CD1c-positive myeloid dendritic cell (primary cell): Measurements from ENCODE around the gene SRGAP3.

Source experiments
- DNase-seq: peaks from one replicate; pipeline ENCODE4 v3.0.0-alpha.2; 2016; ENCODE audit errors: extremely low spot score

SRGAP3 gene

DNA sequence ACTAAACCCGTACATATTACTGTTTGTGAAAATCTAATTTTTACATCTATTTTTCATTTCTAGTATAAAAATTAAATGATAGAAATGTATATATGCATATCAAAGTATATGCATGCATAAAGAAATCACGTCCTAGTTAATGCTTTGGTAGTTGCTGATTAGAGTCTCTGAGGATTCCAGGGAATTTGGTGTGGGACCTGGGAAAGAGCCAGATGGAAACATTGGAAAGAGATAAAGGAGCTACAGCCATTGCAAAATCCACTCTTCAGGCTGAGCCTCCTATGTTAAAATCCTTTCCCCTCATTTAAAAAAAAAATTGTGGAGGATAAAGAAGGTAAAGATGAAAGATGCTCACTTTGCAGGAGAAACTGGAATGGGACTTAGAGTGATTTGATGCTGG lies 134.1 kb downstream of the SRGAP3 start:
- DNase-seq, result no peak

DNA sequence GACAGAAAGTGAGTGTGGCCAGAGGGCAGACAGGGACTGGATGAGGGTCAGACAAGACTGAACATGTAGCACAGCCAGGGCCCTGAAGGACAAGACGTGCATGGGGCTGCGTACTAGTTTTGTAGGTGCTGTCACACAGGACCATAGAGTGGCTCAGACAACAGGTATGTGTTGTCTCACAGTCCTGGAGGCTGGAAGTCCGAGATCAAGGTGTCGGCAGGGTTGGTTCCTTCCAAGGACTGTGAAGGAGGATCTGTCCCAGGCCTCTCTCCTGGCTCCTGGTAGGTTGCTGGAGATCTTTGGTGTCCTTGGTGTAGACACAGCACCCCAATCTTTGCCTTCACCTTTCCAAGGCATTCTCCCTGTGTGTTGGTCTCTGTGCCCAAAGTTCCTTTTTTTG lies 136.4 kb downstream of the SRGAP3 start:
- DNase-seq, result no peak

DNA sequence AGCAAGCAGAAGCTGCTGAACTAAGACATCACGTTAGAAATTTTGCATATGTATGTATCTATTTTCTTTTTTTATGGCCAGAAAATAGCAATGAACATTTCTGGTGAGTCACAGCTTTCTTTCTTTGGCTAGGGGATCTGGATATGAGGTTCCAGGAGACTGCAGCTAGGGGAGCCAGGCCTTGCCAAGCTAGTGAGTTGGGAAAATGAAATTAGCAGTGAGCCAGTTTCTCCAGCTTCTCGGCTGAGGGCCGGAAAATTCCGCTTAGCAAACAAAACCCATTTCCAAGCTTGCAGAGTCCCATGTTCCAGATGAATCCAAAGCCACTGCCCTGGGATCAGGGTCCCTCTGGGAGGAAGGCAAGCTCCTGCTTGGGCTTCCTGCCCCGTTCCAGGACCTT lies 137.6 kb downstream of the SRGAP3 start:
- no peak for DNase-seq

DNA sequence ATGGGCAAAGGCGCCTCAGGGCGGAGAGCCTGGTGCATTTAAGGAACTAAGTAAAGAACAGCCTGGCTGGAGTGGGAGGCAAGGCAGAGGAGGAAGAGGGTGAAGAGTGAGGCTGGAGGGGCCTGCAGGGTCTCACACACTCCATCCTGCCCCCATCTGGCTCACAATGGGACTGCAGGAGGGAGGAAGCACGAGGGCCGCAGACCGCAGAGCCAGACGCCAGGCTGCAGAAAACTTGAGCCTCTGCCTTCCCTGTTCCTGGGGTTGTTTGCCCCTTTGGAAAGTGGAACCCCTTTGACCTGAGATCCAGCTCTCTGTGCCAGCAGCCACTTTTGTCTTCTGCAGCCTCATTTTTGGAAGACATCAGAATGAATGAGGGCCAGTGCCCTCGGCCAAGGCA lies 138.0 kb downstream of the SRGAP3 start:
- DNase-seq, result no peak

DNA sequence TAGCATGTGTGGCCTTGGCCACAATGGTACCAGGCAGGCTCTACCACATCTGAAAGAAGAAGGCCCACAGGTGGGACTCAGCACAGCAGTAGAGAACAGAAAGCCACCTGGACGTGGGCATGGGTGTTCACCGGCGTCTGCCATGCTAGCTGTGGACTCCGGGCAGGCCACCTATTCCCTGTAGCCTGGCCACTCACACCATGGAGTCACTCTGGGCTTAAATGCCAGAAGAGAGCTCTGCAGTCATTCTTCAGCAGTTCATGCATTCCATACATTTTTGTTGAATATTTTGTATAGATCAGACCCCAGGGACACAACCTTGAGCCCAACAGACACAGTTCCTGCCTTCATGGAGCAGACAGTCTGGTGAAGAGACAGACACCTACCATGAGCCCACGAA lies 138.6 kb downstream of the SRGAP3 start:
- DNase-seq, result no peak

DNA sequence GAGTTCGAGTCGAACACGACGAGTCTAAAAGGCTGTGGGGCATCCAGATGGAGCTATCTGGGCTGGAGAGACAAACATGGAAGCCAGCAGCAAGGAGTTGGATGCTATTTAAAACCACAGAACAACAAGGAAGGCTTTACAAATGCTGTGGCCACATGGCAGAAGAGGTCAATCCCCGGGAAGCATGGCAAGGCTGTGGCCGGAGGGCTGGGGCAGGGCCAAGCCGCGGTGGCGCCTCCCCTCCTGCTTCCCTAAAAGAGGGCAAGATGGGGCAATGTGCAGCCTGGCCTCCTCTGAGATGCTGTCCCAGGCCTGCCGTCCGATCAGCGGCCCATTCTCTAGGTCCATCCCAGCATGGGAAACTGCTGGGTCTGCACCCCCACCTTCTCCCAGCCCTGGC lies 139.1 kb downstream of the SRGAP3 start:
- DNase-seq, result no peak

DNA sequence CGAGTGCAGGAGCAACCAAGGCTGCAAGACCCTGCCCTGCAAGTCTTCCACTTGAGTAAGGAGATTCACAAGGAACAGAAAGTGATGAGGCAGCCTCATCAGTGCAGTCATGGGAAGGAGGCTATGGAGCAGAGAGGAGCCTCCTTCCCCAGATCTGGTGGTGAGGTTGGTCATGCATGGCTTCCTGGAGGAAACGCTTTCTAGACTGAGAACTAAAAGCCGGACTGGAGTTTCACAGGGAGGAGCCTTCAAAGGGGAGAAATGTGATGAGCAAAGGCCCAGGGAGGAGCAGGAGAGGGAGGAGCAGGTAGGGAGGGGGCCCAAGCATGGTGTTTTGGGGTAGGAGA lies 139.9 kb downstream of the SRGAP3 start:
- peak; percentile 13 for DNase-seq

DNA sequence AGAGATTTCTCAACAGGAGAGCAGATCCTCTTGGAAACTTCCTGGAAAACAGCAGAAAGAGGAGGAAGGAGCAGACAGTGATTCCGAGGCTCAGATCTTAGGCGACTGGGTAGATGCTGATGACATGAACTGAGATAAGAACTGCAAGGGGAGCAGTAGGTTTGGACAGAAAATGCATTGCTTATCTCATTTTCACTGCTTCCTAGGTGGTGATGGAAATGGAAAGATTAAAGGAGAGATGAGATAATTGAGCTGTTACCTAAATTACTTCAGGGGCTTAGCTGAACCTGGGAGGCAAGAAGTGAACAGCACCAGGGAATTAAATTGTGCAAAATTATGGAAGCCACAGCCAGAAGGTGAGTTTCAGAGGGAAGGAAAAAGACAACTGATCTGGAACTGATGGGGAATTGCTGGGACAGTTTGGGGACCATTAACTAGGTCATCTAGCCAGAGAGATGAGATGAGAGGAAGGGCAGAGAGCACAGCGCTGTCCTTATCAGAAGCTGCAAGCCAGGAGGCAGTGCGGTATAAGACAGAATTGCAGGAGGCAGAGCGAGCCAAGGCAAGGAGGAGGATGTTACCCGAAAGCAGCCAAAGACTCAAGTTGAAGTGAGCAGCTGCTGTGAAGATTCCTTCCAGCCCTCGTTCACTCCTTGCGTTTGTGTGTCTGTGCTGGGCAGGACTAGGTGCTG lies 140.4 kb downstream of the SRGAP3 start:
- no peak for DNase-seq

DNA sequence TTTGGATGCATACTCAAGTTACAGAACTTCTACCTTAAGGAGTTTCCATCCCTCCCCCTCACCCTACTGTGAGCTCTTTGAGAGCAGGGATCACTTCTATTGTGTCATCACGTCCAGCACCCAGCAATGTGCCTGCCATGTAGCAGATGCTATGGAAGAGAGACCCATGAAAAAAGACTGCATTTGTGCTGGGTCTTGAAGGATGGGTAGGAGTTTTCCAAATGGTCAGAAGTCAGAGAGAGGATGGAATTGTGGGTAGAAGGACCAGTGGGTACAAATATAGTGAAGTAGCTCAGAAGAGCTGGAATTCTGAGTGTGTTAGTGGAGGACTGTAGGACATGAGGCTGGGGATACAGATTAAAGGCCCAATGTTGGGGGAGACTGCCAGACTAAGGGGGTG lies 141.7 kb downstream of the SRGAP3 start:
- no peak for DNase-seq

DNA sequence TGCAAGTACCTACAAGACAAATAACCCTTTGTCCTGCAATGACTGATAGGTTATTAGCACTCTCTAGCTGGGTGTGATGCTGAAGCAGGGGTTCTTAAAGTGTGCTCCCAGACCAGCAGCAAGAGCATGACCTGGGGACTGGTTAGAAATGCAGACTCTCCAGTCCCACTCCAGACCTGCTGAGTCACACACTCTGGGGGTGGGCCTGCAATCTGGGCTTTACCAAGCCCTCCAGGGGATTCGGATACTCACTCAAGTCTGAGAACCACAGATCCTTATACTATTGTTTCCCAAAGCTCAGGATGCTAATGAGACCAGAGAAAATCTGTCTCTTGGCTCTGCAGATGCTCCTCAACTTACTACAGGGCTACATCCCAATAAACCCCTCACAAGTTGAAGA lies 144.0 kb downstream of the SRGAP3 start:
- no peak for DNase-seq

DNA sequence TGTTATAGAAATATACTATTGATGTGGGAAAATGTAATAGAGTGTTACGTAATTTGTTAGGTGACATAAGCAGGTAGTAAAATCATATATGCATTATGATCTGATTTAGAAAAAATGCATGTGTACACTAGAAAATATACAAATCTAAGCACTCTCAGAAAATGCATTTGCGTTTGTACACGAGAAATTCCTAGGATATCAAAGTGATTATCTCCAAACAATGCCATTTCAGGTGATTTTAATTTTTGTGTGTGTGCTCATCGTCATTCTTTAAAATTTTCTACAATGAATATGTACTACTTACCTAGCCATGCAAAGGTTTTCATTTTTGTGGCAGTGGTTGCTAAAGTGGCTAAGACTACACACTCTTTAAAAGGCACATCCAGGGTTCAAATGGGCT lies 145.3 kb downstream of the SRGAP3 start:
- DNase-seq, result no peak

DNA sequence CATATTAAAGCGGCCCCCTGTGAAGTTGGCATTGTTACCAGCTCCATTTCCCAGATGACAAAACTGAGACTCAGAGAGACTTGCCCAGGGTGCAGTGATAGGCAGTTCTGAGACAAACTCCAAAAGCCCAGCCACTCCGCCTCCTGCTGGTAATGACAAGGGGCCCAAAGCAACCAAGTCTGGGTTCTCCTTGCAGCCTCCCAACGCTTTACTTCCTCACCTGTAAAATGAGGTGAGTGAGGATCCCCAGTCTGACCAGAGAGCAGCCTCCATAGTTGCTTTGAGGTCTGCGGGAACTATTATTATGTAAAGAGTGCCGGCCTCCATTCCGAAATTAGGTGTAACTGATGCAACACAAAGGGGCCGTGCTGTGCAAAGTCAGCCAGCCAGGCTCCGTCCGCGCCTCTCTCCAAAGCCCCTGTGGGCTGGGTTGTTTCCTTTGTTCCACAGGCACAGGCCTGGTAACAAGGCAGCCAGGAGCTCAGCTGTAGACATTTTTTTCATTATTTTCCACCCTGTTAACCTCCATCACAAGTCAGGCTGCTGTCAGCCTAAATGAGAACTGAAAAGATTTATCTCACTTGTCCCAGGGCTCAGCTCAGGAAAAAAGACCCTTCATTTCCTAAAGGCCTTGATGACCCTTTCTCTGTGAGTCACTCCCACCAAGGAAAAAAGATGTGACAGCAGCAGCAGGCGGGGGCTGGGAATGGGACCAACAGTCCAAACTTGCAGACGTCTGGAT lies 147.0 kb downstream of the SRGAP3 start:
- no peak for DNase-seq

DNA sequence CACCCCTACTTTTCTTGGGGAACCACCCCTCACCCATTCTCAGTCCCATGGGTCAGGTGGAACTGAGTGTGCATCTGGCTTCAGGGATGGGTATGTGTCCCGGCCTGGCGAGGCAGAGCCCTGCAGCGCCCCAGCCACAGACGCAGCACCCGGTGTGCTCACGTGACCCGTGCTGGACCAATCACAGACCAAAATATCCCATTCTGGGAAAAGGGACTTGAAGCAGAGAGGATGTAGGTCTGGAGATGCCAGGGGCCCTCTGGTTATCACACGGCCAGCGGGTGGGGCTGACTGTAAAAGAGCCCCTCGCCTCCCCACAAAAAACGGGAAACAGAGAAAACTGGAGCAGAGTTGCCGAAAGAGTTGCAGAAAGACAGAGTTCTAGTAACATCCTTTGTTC lies 148.2 kb downstream of the SRGAP3 start:
- no peak for DNase-seq

DNA sequence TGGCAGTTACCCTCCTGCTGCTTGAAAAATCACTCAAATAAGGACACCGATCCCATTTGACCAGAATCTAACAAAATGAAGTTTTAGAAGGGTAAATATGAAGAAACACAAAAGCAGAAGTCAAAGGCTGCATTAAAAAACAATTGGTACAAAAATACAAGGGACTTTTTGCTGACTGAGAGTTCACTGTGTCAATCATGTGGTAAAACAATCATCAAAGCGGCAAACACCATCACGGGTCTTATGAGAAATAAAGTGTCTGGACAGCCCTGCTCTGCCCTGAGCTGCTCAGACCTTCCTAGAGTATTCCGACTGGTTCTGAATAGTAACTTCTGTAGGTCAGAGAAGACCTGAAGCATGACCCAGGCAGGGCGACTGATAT lies 148.9 kb downstream of the SRGAP3 start:
- no peak for DNase-seq

DNA sequence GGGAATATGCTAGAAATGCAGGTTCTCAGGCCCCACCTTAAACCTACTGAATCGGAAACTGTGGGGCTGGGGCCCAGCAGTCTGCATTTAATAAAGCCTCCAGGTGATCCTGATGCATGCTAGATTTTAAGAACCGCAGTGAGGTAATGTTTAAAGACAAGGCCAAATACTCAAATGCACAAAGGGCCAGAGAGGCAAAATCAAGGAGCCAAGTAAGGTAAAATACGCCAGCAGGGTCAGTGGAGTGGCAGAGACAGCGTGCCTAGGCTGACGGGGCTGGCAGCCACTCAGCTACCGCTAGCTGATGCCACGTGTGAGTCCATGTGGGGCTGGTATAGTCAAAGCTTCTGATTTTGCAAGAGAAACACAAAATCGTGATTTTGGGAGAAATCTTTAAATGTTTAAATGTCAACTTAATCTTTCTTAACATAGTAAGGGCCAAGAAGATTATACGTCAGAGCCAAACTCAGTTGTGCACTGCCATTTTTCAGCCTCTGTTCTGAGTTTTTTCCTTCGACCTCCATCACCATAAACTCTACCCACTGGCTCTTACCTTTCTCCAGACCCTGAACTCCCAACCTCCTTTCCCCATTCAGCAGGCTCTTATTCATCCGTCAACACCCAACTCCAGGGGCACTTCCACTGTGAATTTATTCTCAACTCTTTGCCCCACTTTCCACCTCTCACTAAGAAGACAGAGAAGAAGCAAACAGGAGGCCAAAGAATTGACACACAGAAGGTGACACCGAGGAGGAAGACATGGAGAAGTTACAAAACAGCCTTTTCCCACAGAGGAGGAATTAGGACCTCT lies 149.5 kb downstream of the SRGAP3 start:
- no peak for DNase-seq

DNA sequence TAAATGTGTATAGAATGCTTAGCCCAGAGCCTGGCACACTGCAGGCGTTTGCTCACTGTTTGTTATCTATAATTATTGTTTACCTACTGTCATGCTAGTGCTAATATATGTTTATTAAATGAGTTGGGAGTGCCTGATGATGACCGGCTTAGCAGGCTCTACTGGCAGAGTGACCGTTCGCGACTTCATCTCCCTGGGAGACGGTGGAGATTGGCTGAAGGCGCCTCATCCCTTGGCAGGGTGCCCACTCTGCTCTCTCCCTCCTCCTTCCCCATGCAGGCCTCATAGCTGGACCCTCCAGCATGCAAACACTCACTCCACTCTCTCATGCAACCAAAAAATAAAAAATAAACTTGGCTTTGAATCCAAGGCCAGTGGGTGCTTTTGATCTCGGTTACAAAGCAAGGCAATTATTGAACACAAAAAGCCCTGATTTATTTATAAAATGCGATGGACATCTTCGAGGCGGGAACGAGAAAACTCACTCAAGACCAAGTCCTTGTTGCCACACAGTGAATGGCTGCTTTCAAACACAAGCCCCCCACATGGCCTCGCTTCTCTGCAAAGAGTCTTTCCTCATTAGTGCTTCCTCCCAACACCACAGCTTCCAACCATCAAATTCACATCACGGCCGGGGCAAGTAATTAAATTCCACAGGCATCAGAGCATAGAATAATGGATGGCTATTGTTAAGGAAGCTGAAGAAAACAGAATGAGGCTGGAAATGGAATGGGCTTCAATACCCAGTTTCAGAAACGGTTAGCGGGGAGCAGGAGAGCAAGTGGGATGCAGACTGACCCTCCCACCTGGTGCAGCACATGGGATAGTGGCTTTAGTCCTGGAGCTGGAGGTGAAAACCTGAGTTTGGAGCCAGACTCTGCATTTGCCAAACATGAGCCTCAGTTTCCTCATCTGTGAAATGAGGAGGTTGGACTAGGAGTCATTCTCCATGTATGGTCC lies 150.4 kb downstream of the SRGAP3 start:
- no peak for DNase-seq

DNA sequence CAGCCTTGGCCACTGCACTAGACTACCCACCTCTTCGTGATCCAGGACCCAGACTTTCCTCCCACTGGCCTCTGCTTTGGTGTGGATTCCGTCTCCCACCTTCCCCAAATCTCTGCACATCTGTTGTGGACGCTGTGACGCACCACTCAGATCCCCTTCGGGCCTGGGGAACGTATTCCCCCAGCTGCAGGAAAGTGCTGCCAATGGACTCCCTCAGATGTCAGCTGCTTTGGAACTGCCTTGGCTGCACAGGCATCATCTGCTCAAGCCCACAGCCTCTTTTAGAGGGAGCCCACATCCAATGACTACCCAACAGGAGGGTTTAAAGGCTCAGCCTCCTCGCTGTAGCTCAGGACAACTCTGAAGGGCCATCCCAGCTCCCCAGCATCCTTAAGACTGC lies 152.0 kb downstream of the SRGAP3 start:
- DNase-seq, result no peak

DNA sequence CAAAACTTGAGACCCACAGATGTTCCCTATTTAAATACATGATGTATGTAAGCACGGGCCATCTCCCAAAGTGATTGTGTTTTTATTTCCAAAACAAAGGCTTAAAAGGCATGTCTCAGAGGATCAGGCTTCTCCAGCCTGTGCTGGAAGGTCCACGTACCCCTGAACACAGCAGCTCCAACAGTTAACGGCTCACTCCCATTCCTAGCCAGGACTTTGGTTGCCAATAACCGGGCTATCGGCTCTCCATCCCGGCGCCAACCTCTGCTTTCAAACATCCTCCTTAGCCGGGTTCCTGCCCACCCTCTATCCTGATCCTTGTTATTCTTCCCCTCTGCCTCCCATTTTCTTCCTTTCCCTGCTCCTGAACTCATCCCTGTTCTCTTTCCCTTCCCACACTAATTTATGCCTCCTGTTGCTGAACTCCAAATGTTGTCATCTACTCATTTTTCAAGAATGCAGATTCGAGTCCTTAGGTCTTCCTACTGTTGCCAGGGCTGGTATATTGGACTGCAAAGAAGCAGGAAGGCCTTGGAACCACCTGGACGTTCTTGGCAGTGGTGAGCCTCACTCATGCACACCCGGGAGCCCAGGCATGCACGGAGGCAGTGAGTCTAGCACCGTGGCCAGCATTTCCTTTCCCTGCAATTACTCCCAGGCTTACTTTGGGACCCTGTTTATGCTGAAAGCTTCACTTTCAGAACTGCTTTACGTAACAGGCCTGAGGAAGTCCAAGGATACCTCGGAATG lies 157.8 kb downstream of the SRGAP3 start:
- no peak for DNase-seq

DNA sequence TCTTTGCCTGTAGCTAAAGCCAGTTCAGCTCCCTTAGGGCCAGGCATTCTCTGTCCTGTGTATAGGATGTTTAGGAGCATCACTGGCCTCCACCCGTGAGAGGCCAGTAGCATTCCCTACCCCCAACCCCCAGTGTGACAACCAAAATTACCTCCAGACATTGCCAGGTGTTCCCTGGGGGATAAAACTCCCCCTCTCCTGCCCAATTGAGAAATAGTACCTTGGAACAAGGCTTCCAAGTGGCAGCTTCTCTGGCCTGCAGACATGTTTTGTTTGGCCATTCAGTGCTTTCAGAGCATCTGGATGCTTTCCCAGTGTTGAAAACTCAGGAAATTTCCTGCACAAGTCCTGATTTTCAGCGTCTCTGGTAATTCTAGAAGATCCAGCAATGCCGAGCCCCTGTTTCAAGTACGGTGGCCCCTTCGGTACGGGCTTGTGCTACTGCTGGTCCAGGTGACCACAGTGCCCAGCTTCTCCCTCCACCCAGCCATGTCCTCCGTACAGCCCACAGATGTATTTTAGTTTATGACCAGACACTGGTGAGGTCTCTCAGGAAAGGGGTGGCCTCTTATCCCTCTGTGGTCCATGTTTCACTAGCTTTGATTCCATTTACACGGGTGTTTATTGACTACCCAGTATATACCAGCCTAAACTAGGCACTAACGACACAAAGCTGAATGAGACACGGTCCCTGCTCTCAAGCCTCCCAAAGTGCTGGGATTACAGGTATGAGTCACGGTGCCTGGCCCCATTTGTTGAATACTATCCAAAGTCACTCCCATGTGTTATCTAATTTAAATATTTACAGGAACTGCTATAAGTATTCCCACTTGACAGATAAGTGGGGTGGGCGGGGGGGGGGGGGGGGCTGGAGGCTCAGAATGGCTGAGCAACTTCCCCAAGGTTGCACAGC lies 160.7 kb downstream of the SRGAP3 start:
- DNase-seq, result no peak

DNA sequence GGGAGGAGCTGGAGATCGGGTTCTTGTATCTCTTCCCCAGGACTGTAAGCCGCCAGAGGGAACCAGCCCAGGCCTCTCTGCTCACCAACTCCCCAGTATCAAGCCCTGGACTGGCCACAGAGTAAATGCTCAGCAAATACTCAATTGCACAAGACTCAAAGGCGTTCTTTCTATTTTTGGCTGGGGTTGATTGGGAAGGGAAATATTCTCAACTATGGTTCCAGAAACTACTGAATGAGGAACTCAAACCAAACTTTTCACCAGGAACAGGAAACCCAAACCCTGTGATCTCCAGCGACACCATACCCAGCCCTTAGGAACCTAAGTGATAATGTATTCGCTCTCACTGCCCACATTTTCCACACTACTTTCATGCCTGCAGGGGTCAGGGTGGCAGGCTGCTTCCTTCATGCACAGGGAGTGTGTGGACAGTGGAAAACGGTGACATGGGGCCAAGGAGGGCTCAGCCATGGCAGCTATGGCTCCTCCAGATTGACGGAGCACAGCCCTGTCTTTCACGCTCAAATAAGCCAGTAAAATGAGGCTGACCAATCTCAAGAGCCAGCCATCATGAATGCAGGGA lies 161.5 kb downstream of the SRGAP3 start:
- peak; percentile 71 for DNase-seq
